PC-3 (cell line): Measurements from ENCODE around the gene KCNE2.

Source experiments
- CTCF ChIP-seq: fragments of 300-600 bp; sonication (generic); conservative IDR thresholded peaks from 2 replicates; pipeline ENCODE4 v1.5.1; 2017; ENCODE audit warnings: antibody characterized with exemption, low read depth, mild to moderate bottlenecking, low read length
- EZH2 ChIP-seq: fragments of 300-600 bp; sonication (generic); IDR thresholded peaks from one replicate; pipeline ENCODE4 v1.6.1; 2017; ENCODE audit warnings: antibody characterized with exemption, mild to moderate bottlenecking, low read length; ENCODE audit not compliant: unreplicated experiment
- EZH2phosphoT487 ChIP-seq: fragments of 300-600 bp; sonication (generic); IDR thresholded peaks from 2 replicates; pipeline ENCODE4 v1.6.1; 2018; ENCODE audit warnings: mild to moderate bottlenecking, antibody characterized with exemption, low read length, borderline replicate concordance

DNA sequence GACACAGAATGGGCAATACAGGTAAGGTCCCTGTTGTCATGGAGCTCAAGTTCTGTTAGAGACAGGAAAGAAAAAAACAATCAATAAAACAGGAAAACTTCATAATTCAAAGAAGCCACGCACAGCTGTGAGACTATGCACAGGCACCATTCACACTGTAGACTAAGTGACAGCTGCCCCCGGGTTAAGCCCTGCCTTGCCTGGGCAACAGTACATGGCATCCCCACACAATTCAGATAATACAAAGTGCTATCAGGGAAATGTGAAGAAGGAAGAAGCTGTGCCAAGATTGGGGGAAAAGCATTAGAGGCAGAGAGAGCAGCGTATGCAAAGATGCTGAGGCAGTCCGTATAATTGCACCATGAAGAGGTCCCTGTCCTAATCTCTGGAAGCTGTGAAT lies 9.0 kb upstream of the KCNE2 start:
- no peak for TF ChIP-seq EZH2
- no peak for TF ChIP-seq EZH2phosphoT487
- TF ChIP-seq CTCF, result no peak
